HepG2 (cell line): ENCODE measurements around the gene NELFB. TPM values are rescaled to one million over a fixed set of nuclear protein-coding genes. Genes with fewer than 3 reads are reported as not detected.
A peak's percentile ranks its signal among the peaks of the same experiment; 100 is the strongest.

Source experiments
- CHD4 ChIP-seq: fragments of 200-600 bp; sonication (generic); IDR thresholded peaks from 2 replicates; pipeline ENCODE4 v1.7.0; 2017; ENCODE audit warnings: mild to moderate bottlenecking, low read length, borderline replicate concordance
- HNRNPK ChIP-seq: fragments of 200-400 bp; formaldehyde crosslinking; IDR thresholded peaks from 2 replicates; pipeline ENCODE4 v1.6.1; 2018; ENCODE audit warnings: low read length, low read depth, moderate library complexity, mild to moderate bottlenecking; ENCODE audit not compliant: poor library complexity, severe bottlenecking
- HNRNPLL ChIP-seq: fragments of 200-400 bp; formaldehyde crosslinking; IDR thresholded peaks from 2 replicates; pipeline ENCODE4 v1.6.1; 2017; ENCODE audit warnings: mild to moderate bottlenecking, low read depth, low read length; ENCODE audit not compliant: poor library complexity, severe bottlenecking
- PHB2 ChIP-seq: fragments of 450-650 bp; IDR thresholded peaks from 2 replicates; pipeline ENCODE4 v1.6.1; 2018; ENCODE audit not compliant: partially characterized antibody
- SAP130 ChIP-seq: IDR thresholded peaks from 2 replicates; pipeline ENCODE4 v1.6.1; 2016; ENCODE audit warnings: low read depth
- STAT5B ChIP-seq: sonication (generic); formaldehyde crosslinking; IDR thresholded peaks from 2 replicates; pipeline ENCODE4 v1.4.0; 2020; ENCODE audit warnings: missing genetic modification reagents
- ZKSCAN8 ChIP-seq: IDR thresholded peaks from 2 replicates; pipeline ENCODE4 v1.6.1; 2016; ENCODE audit warnings: borderline replicate concordance, missing genetic modification reagents, missing compliant biosample characterization
- ZNF12 ChIP-seq: sonication (generic); formaldehyde crosslinking; IDR thresholded peaks from 2 replicates; pipeline ENCODE4 v1.5.0; 2020; ENCODE audit warnings: missing genetic modification reagents
- ZNF317 ChIP-seq: sonication (generic); formaldehyde crosslinking; IDR thresholded peaks from 2 replicates; pipeline ENCODE4 v1.5.0; 2020; ENCODE audit warnings: mild to moderate bottlenecking, missing genetic modification reagents
- ZNF747 ChIP-seq: sonication (generic); formaldehyde crosslinking; IDR thresholded peaks from 2 replicates; pipeline ENCODE4 v1.8.1; 2023; ENCODE audit warnings: missing genetic modification reagents, mild to moderate bottlenecking, borderline replicate concordance
- polyA plus RNA-seq, 8 experiments: library from polyadenylated mRNA; depleted of rRNA in 3 of 8; stranded (reverse) in 7 of 8; unstranded in 1 of 8; fragments of >200 nt; fragmentation: Illumina TruSeq in 4 of 8; extraction: Trizol in 4 of 8; gene quantifications; 2 replicates each; pipeline versions ENCODE4 v1.2.1 to v1.2.3, GENCODE V29; 2011 to 2016; ENCODE audit warnings: low read depth in 4 of 8, missing spikeins in 1 of 8, mixed read lengths in 1 of 8; ENCODE audit not compliant: insufficient read depth in 1 of 8
- total RNA-seq, 5 experiments: library from RNA; depleted of rRNA; stranded (reverse); fragments of >200 nt; fragmentation: Illumina TruSeq; extraction: Trizol; gene quantifications; 2 replicates each; pipeline ENCODE4 v1.2.3, GENCODE V29; 2016; ENCODE audit warnings: low read depth in 1 of 5
- TF ChIP-seq, protein P1 (sequence below): sonication (generic); formaldehyde crosslinking; IDR thresholded peaks from 2 replicates; pipeline ENCODE4 v1.5.0; 2020; ENCODE audit warnings: mild to moderate bottlenecking, missing genetic modification reagents, moderate library complexity

The NELFB gene
- total and polyA plus RNA-seq, 2 of the 13 experiments (the other 11 are each of a cell fraction or from before 2014, with no cell fraction given): 26.5 to 45.8 TPM

DNA sequence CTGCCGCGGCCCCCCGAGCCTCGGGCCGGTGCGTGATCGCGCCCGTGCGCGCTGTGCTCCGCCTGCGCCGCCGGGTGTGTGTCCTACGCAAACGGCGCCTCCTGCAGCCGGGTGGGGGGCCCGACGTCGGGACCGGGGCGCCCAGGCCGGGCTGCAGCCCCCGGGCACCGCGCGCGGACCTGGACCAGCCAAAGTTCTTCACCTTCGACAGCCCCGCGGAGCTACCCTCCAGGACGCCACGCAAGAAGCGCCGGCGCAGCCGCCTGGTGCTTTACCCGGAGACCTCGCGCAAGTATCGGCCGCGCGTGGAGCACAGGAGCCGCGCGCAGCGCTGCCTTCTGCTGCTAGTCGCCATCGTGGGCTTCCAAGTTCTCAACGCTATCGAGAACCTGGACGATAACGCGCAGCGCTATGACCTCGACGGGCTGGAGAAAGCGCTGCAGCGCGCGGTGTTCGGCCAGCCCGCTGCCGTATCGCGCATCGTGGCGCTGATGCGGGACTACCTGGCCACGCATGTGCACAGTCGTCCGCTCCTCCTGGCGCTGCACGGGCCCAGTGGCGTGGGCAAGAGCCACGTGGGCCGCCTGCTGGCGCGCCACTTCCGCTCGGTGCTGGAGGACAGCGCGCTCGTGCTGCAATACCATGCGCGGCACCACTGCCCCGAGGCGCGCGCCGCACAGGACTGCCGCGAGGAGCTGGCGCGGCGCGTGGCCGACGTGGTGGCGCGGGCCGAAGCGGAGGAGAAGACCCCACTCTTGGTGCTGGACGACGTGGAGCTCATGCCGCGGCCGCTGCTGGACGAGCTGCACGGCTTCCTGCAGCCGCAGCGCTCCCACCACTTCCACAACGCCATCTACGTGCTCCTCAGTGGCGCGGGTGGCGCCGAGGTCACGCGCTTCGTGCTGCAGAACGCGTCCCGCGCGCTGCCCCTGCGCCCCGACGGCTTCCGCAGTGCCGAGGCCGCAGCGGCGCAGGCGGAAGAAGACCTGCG, 23.9 kb downstream of the NELFB start (continued):
- TF ChIP-seq, protein P1, sequence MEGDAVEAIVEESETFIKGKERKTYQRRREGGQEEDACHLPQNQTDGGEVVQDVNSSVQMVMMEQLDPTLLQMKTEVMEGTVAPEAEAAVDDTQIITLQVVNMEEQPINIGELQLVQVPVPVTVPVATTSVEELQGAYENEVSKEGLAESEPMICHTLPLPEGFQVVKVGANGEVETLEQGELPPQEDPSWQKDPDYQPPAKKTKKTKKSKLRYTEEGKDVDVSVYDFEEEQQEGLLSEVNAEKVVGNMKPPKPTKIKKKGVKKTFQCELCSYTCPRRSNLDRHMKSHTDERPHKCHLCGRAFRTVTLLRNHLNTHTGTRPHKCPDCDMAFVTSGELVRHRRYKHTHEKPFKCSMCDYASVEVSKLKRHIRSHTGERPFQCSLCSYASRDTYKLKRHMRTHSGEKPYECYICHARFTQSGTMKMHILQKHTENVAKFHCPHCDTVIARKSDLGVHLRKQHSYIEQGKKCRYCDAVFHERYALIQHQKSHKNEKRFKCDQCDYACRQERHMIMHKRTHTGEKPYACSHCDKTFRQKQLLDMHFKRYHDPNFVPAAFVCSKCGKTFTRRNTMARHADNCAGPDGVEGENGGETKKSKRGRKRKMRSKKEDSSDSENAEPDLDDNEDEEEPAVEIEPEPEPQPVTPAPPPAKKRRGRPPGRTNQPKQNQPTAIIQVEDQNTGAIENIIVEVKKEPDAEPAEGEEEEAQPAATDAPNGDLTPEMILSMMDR (CRISPR knock-in tag): peak; percentile 14; the same call in 1 of the 2 replicates
- TF ChIP-seq STAT5B (CRISPR knock-in tag) (no peak), HNRNPLL (peak; percentile 98), ZNF317 (no peak), ZNF747 (CRISPR knock-in tag) (no peak), PHB2 (no peak), ZKSCAN8 (no peak), ZNF12 (CRISPR knock-in tag) (no peak), CHD4 (no peak), HNRNPK (no peak), SAP130 (CRISPR knock-in tag) (0 out of 2 replicates have a peak, but pooled peaks have one; percentile 13)
